ENCODE results near the gene PINLYP.
A peak's percentile ranks its signal among the peaks of the same experiment; 100 is the strongest.

DNA sequence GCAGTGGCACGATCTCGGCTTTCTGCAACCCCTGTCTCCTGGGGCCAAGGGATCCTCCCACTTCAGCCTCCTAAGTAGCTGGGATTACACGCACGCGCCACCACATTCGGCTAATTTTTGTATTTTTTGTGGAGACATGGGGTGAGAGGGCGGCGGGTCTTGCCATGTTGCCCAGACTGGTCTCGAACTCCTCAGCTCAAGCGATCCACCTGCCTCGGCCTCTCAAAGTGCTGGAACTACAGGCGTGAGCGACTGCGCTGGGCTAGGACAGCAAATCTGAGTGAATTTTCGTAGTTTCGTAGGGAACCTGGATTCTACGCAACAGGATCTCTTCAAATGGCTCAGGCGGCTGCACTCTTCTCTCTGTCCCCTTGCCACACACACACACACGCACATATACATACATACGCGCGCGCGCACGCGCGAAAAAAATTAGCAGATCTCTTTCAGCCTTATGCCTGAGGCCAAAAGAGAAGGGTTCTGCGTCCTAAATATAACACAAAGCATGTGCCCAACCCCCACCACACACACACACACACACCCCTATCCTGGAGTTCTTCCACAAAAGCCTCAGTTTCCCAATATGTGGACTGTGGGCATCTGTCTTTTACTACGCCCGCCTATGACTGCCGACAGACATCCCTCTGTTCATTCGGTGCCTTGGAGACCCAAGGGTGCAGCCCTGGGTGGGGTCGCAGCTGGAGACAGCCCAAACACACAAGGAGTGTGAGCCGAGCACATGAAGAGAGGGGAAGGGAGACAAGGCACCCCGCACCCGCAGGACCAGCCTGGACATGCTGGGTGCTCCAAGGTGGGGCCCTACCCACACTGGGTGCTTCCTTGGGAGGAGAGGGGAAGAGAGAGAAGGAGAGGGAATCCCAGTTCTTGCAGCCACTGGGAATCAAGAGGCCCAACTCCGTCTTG lies 616 bp downstream of the PINLYP start:
- no peak for TF ChIP-seq RAD21 (IDR thresholded peaks at IDR 0.05; ENCODE audit: low read length)
- TF ChIP-seq, protein P1, sequence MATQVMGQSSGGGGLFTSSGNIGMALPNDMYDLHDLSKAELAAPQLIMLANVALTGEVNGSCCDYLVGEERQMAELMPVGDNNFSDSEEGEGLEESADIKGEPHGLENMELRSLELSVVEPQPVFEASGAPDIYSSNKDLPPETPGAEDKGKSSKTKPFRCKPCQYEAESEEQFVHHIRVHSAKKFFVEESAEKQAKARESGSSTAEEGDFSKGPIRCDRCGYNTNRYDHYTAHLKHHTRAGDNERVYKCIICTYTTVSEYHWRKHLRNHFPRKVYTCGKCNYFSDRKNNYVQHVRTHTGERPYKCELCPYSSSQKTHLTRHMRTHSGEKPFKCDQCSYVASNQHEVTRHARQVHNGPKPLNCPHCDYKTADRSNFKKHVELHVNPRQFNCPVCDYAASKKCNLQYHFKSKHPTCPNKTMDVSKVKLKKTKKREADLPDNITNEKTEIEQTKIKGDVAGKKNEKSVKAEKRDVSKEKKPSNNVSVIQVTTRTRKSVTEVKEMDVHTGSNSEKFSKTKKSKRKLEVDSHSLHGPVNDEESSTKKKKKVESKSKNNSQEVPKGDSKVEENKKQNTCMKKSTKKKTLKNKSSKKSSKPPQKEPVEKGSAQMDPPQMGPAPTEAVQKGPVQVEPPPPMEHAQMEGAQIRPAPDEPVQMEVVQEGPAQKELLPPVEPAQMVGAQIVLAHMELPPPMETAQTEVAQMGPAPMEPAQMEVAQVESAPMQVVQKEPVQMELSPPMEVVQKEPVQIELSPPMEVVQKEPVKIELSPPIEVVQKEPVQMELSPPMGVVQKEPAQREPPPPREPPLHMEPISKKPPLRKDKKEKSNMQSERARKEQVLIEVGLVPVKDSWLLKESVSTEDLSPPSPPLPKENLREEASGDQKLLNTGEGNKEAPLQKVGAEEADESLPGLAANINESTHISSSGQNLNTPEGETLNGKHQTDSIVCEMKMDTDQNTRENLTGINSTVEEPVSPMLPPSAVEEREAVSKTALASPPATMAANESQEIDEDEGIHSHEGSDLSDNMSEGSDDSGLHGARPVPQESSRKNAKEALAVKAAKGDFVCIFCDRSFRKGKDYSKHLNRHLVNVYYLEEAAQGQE (IDR thresholded peaks at IDR 0.05; ENCODE audit: low read depth, low read length): no peak
- TF ChIP-seq, protein P2, sequence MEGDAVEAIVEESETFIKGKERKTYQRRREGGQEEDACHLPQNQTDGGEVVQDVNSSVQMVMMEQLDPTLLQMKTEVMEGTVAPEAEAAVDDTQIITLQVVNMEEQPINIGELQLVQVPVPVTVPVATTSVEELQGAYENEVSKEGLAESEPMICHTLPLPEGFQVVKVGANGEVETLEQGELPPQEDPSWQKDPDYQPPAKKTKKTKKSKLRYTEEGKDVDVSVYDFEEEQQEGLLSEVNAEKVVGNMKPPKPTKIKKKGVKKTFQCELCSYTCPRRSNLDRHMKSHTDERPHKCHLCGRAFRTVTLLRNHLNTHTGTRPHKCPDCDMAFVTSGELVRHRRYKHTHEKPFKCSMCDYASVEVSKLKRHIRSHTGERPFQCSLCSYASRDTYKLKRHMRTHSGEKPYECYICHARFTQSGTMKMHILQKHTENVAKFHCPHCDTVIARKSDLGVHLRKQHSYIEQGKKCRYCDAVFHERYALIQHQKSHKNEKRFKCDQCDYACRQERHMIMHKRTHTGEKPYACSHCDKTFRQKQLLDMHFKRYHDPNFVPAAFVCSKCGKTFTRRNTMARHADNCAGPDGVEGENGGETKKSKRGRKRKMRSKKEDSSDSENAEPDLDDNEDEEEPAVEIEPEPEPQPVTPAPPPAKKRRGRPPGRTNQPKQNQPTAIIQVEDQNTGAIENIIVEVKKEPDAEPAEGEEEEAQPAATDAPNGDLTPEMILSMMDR (IDR thresholded peaks at IDR 0.05): no peak
- TF ChIP-seq, protein P3, sequence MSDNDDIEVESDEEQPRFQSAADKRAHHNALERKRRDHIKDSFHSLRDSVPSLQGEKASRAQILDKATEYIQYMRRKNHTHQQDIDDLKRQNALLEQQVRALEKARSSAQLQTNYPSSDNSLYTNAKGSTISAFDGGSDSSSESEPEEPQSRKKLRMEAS (IDR thresholded peaks at IDR 0.05; ENCODE audit: low read depth): no peak
- TF ChIP-seq YY1 (IDR thresholded peaks at IDR 0.05; ENCODE audit: low read depth): no peak
- TF ChIP-seq RXRA (IDR thresholded peaks at IDR 0.05; ENCODE audit: borderline replicate concordance, low read depth): no peak
- TF ChIP-seq, protein P4, sequence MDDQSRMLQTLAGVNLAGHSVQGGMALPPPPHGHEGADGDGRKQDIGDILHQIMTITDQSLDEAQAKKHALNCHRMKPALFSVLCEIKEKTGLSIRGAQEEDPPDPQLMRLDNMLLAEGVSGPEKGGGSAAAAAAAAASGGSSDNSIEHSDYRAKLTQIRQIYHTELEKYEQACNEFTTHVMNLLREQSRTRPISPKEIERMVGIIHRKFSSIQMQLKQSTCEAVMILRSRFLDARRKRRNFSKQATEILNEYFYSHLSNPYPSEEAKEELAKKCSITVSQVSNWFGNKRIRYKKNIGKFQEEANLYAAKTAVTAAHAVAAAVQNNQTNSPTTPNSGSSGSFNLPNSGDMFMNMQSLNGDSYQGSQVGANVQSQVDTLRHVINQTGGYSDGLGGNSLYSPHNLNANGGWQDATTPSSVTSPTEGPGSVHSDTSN (IDR thresholded peaks at IDR 0.05): no peak
- TF ChIP-seq TEAD4 (IDR thresholded peaks at IDR 0.05; ENCODE audit: borderline replicate concordance, insufficient read depth): no peak
- peak; percentile 32; the same call in 1 of the 2 replicates for TF ChIP-seq NRF1 (IDR thresholded peaks at IDR 0.05; ENCODE audit: low read depth, low read length)
- no peak for TF ChIP-seq SIN3A (IDR thresholded peaks at IDR 0.05; ENCODE audit: borderline replicate concordance, low read depth, low read length)
- TF ChIP-seq POLR2AphosphoS5 (IDR thresholded peaks at IDR 0.05; ENCODE audit: low read depth, low read length): no peak
- no peak for TF ChIP-seq GABPA (IDR thresholded peaks at IDR 0.05; ENCODE audit: low read depth)
- TF ChIP-seq, protein P5, sequence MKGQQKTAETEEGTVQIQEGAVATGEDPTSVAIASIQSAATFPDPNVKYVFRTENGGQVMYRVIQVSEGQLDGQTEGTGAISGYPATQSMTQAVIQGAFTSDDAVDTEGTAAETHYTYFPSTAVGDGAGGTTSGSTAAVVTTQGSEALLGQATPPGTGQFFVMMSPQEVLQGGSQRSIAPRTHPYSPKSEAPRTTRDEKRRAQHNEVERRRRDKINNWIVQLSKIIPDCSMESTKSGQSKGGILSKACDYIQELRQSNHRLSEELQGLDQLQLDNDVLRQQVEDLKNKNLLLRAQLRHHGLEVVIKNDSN (IDR thresholded peaks at IDR 0.05; ENCODE audit: borderline replicate concordance, low read depth): no peak
- TF ChIP-seq EP300 (IDR thresholded peaks at IDR 0.05; ENCODE audit: borderline replicate concordance in 1 of 2, low read depth in 1 of 2, low read length in 1 of 2): no peak
